Stimulated activated CD4-positive, alpha-beta T cell treated with anti-CD3 and anti-CD28 coated beads, Interleukin-15, amount 100 ng/mL, for 24 hours (primary cell): ENCODE results near the gene MAK.
"Not testable (repeated sequence)": the region's sequence is repeated elsewhere in the genome, so short reads cannot be mapped to it uniquely, and the experiment has no call there.

ENCODE experiments used
- DNase-seq: peaks from one replicate; pipeline ENCODE4 v3.0.0-alpha.2; 2020

MAK gene, protein sequence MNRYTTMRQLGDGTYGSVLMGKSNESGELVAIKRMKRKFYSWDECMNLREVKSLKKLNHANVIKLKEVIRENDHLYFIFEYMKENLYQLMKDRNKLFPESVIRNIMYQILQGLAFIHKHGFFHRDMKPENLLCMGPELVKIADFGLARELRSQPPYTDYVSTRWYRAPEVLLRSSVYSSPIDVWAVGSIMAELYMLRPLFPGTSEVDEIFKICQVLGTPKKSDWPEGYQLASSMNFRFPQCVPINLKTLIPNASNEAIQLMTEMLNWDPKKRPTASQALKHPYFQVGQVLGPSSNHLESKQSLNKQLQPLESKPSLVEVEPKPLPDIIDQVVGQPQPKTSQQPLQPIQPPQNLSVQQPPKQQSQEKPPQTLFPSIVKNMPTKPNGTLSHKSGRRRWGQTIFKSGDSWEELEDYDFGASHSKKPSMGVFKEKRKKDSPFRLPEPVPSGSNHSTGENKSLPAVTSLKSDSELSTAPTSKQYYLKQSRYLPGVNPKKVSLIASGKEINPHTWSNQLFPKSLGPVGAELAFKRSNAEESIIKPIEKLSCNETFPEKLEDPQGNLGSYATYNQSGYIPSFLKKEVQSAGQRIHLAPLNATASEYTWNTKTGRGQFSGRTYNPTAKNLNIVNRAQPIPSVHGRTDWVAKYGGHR

DNA sequence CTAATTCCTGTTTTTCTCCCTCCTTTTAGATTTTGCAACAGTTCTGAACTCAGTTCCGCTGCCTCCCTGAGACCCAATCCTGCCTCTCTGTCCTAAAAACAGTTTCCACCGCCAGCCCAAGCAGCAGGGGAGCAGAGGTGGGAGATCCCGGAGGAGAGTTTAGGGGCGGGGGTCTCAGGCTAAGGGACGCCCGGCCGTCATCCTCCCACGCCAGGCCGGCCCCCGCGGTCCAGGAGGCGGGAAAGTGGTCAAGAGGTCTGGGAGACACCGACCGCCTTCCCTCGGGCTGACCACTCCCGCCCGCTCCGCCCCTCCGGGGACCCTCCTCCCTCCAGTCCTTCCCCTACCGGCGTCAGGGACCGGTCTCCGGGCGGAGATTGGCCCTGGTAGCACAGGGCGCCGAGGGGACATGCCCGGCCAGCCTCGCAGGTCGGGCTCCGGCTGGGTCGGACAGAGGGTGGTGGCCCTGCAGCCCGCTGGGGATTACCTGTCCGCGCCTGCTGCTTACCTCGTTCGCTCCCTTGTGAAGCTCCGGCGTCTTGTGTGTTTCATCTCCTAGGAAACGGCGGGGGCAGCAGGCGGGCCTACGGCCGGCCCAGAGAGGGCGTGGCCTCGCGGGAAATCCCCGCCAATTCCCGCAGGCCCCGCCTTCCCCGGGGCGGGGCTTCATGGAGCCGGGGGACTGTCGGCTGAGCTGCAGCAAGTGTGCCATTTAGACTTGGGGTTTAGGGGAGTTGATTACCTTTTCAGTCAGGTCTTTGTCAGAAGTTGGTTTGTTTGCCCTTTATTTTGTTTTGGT is at the start of gene MAK:
MAK (minus strand) TSS at position 545 of the 799 bp plus-strand sequence. CDS start 7,891 bp downstream, outside the sequence.
- peak; percentile 86 for DNase-seq

DNA sequence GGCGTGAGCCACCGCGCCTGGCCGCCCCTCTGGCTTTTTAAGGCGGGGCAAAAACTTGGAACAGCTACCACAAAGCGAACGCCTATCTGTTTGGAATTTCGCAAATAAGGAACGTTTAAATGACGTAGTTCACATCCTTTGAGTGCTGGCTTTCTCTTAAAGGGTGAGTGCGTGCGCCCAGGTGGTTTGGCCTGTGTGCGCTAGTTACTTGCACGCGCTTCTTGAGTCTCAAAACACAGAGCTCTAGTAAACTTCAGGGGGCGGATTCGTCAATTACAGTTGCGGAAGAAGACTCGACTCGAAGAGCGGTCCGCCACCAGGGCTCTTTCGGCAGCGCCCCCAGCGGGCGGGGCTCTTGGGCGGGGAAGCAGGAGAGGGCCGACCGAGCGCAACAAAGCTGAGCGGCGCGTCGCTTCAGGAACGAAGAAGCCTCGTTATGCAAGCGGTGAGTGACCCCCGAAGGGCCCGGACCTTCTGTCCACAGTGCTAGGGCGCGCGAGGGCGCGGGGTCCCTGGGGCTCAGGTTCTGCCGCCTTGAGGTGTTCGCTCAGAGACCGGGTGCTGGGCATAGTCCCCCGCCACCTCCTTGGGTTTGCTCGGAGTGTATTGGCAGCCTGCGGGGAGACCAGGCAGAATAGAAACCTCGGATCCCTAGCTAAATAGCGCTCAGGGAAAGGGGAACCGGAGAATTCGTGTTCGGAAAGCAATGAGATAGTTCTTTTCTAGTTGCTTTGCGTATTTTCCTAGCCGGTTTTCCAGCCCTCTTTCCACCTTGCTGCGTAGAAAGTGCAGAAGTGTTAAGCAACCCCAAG is 48.6 kb upstream of the MAK start, which contains the start of gene SYCP2L:
SYCP2L (plus strand) TSS at position 362 of the 812 bp plus-strand sequence; CDS start at position 437, 75 bp downstream.
- DNase-seq = peak; percentile 33

DNA sequence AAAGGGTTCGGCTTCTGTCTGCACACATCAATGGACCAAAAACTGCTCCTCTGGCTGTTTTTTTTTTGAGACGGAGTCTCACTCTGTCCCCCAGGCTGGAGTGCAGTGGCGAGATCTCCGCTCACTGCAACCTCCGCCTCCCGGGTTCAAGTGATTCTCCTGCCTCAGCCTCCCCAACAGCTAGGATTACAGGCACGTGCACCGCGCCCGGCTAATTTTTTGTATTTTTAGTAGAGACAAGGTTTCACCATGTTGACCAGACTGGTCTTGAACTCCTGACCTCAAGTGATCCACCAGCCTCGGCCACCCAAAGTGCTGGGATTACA is 48.0 kb upstream of the MAK start:
- not testable (repeated sequence) for DNase-seq

DNA sequence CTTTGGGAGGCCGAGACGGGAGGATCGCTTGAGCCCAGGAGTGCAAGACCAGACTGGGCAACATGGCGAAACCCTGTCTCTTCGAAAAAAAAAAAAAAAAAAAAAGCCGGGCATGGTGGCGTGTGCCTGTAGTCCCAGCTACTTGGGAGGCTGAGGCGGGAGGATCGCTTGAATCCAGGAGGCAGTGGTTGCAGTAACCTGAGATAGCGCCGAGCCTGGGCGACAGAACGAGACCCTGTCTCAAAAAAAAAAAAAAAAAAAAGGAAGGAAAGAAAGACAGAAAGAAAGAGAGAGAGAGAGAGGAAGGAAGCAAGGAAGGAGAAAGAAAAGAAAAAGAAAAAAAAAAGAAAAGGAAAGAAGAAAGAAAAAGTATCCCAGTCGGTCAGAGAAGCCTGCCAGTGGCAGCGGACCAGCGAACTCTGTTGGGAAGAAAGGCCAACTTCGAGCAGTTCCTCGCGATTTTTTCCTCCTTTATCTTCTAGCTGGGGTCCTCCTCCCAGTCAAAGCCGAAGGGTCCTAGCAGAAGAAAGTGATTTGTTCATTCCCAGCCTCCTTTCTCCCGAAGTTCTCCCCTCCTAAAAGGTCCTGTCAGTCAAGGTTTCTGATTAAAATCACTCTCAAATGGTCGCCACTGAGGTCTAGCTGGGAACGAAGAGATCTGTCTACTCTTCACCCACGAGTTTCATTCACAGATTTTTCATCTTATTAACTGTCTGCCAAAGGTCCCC is 46.1 kb upstream of the MAK start:
- no peak for DNase-seq

DNA sequence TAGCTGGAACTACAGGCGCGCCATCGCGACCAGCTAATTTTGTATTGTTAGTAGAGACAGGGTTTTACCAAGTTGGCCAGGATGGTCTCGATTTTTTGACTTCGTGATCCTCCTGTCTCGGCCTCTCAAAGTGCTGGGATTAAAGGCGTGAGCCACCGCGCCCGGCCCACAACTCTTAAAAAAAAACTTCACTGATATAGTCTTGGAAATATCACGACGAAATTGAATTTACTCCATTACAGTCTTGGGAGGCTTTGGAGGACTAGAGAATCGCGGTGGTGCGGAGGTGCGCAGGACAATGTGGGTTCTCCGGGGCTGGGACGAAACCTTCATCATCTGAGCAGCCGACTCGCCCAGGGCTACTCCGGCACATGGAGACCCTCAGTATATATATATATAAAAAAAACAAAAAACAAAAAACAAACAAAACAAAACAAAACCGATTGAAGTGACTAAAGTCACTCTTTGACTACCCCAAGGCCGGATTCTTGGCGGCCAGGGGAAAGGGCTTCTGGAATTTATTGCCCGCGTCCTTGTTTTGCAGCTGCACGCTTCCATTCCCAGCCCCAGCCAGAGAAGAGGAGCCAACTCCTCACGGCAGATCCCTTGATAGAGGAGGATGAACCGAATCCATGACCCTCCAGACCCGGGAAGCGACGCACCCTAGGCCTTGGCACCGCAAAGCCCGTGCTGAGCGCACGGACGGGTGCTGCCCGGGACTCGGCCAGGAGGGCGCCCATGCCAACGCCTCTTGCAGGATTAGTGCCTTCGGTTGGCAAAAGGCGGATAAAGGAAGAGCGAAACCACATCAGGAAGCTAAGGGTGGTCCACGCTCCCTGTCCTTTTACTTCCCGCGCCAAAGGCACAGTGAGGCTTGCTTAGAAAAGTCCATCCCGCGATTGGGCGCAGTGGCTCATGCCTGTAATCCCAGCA is 45.2 kb upstream of the MAK start:
- no peak for DNase-seq

DNA sequence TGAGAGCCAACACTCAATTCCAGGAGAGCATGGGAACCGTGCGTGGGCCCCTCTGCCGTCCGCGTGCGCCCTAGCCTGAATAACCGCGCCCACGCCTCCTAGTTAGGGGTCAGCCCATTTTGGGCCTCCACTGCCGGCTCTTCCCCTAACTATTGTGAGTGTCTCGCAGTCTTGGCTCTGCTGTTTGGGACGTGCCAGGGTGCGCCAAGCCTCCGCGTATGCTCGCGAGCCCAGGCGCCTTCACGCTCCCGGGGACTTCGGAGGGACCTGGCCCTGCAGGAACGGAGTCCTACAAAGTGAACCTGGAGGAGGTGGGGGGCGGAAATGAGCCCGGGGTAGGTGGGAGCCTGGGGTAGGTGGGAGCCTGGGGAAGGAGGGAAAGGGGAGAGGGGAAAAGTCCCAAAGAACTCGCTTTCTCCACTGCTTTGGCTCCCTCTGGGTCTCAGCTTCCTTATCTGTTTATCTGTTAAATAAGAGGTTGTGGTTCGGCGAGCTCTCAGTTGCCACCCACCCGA is 44.4 kb upstream of the MAK start:
- DNase-seq = no peak

DNA sequence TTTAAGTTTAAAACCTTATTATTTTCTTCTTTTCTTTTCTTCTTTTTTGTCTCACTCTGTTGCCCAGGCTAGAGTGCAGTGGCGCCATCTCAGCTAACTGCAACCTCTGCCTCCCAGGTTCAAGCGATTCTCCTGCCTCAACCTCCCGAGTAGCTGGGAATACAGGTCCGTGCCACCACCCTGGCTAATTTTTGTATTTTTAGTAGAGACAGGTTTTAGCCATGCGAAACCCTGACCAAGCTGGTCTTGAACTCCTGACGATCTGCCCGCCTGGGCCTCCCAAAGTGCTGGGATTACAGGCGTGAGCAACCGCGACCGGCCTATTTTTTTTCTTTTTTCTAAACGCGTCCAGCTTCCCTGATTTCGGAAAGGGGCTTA is 43.9 kb upstream of the MAK start:
- DNase-seq = not testable (repeated sequence)

DNA sequence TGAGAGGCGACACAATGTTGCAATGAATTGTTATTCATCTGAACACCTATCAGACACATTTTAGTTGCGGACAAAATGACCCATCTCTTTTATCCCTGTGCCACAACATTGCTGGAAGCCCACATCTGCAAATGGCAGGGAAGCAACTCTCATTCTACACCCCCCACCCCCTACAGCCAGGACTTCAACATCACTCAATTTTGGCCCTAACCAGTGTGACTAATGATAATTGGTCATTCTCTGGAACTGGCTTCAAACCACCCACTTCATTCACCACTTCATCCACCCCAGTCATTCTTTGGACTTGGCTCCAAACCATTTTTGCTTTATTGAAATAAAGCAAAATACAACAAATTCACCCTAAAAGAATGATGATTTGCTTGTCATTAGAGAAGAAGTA is 42.0 kb upstream of the MAK start:
- DNase-seq = no peak

DNA sequence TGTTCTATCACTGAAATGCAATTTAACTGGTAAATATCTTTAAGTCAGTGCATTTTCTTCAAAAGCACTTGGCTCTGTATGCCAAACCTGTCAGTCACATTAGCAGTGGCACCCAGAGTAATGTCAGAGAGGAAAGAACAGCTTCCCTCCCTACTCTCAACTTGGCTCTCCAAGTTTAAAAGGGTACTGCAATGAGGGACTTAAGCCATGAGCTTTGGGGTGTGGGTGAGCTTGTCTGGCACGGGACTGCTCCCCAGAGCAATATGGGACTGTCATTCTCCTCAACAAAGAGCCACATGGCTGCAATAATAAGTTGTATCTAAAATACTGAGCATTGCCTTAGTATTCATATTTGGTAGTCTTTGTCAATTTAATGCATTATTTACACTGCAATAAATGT is 39.5 kb upstream of the MAK start:
- no peak for DNase-seq

DNA sequence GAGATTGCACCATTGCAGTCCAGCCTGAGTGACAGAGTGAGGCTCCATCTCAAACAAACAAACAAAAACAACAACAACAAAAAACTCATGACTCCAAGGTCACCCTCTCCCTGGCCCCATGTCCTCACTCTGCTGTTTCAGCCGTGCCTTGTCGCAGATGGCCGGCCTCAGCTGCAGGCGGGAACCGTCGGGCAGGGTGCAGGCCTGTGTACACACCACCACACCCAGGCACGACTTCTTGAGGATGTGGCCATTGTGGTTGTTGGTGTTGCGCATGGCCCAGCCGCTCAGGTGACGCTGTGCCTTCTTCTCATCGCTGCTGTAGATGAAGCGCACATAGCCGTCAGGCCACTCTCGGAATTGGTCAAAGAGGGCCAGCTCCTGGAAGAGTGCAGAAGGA is 38.7 kb upstream of the MAK start:
- no peak for DNase-seq

DNA sequence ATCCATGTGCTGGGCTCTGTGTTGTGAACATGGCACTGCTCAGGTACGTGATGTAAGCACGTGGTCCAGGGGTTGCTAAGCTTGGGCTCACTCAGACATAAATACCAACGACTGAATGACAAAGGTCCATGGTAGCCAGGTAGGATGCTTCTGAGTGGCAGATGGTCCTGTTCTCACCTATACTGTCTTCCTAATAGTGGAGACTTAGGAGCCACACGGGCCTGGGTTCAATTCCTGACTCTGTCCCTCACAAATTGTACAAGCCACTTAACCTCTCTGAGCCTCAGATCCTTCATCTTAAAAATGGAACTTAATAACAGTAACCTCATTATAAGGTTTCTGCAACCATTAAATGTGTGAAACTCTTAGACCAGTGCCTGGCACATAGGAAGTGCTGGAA is 36.7 kb upstream of the MAK start:
- no peak for DNase-seq

DNA sequence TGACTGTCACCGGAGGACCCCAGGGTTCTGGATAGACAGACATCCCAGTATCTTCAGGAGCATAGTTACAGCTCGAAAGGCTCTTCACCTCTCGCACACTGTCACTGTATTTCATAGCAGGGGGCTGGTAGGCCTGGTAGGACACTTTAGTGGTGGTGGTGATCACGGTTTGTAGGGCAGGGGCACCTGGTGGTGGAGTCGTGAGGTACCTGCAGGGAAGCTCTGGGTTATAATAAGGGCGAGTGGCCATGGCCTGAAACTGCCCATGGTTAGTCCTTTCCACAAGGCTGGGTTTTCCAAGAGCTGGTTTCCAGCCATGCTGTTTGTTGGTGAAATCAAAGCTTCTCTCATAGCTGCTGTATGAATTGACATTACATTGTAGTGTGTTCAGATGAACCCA is 35.9 kb upstream of the MAK start:
- DNase-seq = no peak

DNA sequence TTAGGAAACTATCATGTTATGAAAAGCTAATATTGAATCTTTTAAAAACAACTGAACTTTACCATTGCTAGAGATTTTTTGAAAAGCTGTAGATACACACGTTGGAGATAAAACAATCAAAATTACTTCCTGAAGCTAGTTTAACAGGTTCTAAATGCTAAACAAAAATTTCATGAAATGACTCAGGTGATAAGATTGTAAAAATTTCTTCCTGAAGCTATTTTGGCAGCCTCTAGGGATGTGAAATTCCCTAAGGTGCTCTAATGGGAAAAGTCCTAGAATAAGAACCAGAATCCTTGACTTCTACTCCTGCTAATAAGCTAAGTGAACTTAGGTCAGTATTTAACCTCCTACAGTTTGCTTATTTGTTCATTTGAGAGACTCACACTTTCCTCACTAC is 35.0 kb upstream of the MAK start:
- DNase-seq = no peak

DNA sequence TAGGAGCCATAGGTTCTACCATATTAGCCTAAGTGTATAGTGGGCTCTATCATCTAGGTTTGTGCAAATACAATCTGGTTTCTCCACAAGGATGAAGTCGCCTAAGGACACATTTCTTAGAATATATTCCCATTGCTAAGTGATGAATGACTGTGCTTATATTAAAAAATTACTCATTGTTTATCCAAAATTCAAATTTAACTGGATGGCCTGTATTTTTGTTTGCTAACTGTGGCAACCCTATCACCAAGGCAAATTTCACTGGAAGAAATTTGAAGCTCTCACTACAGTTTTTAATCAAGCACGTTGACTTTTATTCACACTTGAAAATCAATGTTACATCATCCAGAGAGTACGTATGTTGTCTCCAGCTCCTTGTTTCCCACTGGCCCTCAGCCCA is 29.6 kb upstream of the MAK start:
- no peak for DNase-seq

DNA sequence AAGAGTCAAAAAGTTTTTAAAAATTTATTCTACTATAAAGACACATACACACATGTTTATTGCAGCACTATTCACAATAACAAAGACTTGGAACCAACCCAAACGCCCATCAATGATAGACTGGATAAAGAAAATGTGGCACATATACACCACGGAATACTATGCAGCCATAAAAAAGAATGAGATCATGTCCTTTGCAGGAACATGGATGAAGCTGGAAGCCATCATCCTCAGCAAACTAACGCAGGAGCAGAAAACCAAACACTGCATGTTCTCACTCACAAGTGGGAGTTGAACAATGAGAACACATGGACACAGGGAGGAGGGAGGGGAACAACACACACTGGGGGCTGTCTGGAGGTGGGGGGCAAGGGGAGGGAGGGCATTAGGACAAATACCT is 28.4 kb upstream of the MAK start:
- not testable (repeated sequence) for DNase-seq

DNA sequence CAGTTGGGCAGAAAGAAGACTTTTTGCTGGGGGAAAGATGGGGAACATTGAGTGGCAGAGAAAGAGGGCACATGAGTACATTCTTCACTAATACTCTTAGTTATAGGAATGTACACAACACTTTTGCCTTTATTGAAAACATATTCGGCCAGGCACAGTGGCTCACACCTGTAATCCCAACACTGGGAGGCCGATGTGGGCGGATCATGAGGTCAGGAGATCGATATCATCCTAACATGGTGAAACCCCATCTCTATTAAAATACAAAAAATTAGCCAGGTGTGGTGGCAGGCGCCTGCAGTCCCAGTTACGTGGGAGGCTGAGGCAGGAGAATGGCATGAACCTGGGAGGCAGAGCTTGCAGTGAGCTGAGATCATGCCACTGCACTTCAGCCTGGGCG is 24.7 kb upstream of the MAK start:
- DNase-seq = not testable (repeated sequence)

DNA sequence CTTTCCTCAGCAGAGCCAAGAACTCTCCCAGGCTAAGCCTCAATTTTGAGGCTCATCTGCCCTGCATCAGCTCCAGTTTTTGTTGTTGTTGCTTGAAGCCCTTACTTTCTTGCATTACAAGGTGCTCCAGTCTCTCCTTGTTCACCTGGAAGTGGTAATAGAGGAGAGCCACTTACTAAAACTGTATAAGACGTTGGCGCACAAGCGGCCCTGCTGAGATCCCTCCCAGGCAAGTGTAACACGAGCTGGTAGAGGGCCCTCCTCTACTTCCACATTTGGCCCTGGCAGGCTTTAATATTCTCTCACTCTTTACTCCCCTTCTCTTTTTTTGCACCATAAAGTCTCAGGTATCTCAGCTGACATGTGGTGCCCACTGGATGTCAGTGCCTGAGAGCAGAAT is 24.0 kb upstream of the MAK start:
- DNase-seq = no peak

DNA sequence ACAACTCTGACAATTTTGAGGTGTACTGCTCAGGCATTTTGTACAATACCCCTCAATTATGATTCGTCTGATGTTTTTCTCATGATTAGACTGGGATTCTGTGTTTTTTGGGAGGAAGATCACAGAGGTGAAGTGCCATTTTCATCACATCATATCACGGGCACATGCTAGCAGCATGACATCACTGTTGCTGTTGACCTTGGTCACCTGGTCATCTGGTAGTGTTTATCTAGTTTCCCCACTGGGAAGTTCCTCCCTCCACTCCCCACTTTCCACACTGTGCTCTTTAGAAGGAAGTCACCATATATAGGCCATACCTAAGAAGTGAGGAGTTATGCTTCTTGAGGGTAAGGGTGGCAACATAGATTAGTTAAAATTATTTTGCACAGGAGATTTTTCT is 22.7 kb upstream of the MAK start:
- no peak for DNase-seq

DNA sequence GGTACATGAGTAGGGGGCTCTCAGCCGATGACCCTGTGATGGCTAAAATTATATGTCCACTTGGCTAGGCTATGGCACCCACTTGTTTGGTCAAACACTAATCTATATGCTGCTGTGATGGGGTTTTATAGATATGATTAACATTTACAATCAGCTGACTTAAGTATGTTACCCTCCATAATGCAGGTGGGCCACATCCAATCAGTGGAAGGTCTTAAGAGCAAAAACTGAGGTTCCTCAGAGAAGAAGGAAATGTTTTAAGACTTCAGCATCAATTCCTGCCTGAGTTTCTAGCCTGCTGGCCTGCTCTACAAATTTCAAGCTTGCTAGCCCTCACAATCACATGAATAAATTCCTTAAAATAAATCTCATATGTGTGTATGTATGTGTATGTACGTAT is 18.9 kb upstream of the MAK start:
- DNase-seq = no peak

DNA sequence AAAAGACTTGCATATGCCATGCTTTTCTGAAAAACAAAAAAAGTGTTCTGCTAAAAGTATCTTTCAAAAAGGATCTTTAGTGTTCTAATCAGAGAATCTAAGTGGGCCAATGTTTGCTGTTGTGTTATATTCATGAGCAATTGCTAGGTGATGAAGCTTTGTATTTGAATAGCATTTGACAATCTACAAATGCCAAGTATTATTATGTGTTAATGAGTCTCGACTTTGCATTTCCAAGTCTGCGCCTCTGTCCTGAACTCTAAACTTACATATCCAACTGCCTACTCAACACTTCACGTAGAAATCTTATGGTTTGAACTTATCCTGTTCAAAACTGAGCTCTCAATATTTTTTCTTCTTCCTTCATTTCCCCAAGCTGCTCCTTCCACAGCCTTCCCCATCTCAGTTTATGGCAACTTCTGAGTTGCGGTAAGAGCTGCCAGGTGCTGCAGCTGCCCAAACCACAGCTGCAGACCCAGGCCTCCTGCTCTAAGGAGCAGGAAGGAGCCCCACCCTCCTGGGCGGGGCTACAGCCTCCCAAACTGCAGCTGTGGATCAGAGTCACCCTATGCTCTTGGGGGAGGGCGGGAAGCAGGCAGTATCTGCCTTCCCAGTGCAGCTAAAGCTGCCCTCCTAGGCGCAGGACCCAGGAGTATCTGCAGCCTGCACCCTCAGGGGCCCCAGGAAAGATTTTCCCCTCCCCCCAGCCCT is 16.7 kb upstream of the MAK start:
- no peak for DNase-seq
